Smooth muscle cell (in vitro differentiated cells): ENCODE measurements around the gene ADGRB3. TPM values are rescaled to one million over a fixed set of nuclear protein-coding genes. Genes with fewer than 3 reads are reported as not detected.

Source experiments
- DNase-seq: peaks from one replicate; lab custom pipeline; 2025; ENCODE audit not compliant: unreplicated experiment; lab: John Stamatoyannopoulos, UW
- H2AFZ ChIP-seq: fragments of 200-600 bp; sonication (generic); 2 replicates; pipeline ENCODE4 v1.6.0; 2016; ENCODE audit warnings: antibody characterized with exemption, low read depth, mild to moderate bottlenecking
- H3F3A ChIP-seq: fragments of 200-600 bp; sonication (generic); 2 replicates; pipeline ENCODE4 v1.6.0; 2017; ENCODE audit warnings: antibody characterized with exemption, low read depth
- H3K27ac ChIP-seq: fragments of 200-600 bp; sonication (generic); 2 replicates; pipeline ENCODE4 v1.5.1; 2016; ENCODE audit warnings: low read depth, mild to moderate bottlenecking
- H3K27me3 ChIP-seq: fragments of 200-600 bp; sonication (generic); 2 replicates; pipeline ENCODE4 v1.6.1; 2016; ENCODE audit warnings: low read depth, mild to moderate bottlenecking
- H3K36me3 ChIP-seq: fragments of 200-600 bp; sonication (generic); 2 replicates; pipeline ENCODE4 v1.5.1; 2016; ENCODE audit warnings: low read depth
- H3K4me1 ChIP-seq: fragments of 200-600 bp; sonication (generic); 2 replicates; pipeline ENCODE4 v1.5.1; 2016; ENCODE audit warnings: low read depth
- H3K4me2 ChIP-seq: fragments of 200-600 bp; sonication (generic); 2 replicates; pipeline ENCODE4 v1.6.0; 2016; ENCODE audit warnings: mild to moderate bottlenecking
- H3K4me3 ChIP-seq: fragments of 200-600 bp; sonication (generic); 2 replicates; pipeline ENCODE4 v1.5.1; 2016; ENCODE audit warnings: mild to moderate bottlenecking
- H3K79me2 ChIP-seq: fragments of 200-600 bp; sonication (generic); 2 replicates; pipeline ENCODE4 v1.6.0; 2016; ENCODE audit warnings: low read depth, mild to moderate bottlenecking
- H3K9ac ChIP-seq: fragments of 200-600 bp; sonication (generic); 2 replicates; pipeline ENCODE4 v1.6.0; 2016; ENCODE audit warnings: low read depth
- H3K9me3 ChIP-seq: fragments of 200-600 bp; sonication (generic); replicated peaks from 2 replicates; pipeline ENCODE4 v1.5.1; 2016; ENCODE audit warnings: low read depth
- H4K20me1 ChIP-seq: fragments of 200-600 bp; sonication (generic); 2 replicates; pipeline ENCODE4 v1.6.0; 2016; ENCODE audit warnings: low read depth
- CTCF ChIP-seq: fragments of 200-600 bp; sonication (generic); IDR thresholded peaks from 2 replicates; pipeline ENCODE4 v1.5.1; 2017; ENCODE audit warnings: borderline replicate concordance, mild to moderate bottlenecking, antibody characterized with exemption; ENCODE audit not compliant: insufficient read depth, poor library complexity, severe bottlenecking
- WGBS: methylation state at CpG from one replicate; pipeline ENCODE4 v1.1.7; 2016; ENCODE audit warnings: low lambda C conversion rate; 5-methylcytosine and 5-hydroxymethylcytosine counted together
- polyA plus RNA-seq: library from polyadenylated mRNA; unstranded; fragments of >200 nt; fragmentation: Nextera tagmentation; extraction: Ambion mirVana; gene quantifications from 2 replicates; pipeline ENCODE4 v1.2.1, GENCODE V29; 2016
- total RNA-seq: library from RNA; depleted of rRNA; stranded (reverse); fragments of >200 nt; gene quantifications from 2 replicates; pipeline ENCODE4 v1.2.3, GENCODE V29; 2014

The ADGRB3 gene
- total and polyA plus RNA-seq, 2 experiments from 2014 or later, result 0.34 to 0.63 TPM

- no peak for DNase-seq
- H4K20me1 ChIP-seq, result no peaks in the 10 kb centered on the region
- no peaks in the 10 kb centered on the region for H3K27me3 ChIP-seq
- H3K9me3 ChIP-seq, result no peaks in the 10 kb centered on the region
- H3K4me2 ChIP-seq, result no peak overlapping the region
- no peak overlapping the region for H2AFZ ChIP-seq
- no peaks in the 10 kb centered on the region for H3K4me1 ChIP-seq
- H3K27ac ChIP-seq, result no peak overlapping the region
- H3F3A ChIP-seq, result no peaks in the 10 kb centered on the region
- TF ChIP-seq CTCF, result no peak
- no peak overlapping the region for H3K4me3 ChIP-seq
- H3K9ac ChIP-seq, result no peak overlapping the region
- no peaks in the 10 kb centered on the region for H3K79me2 ChIP-seq
- H3K36me3 ChIP-seq, result no peaks in the 10 kb centered on the region
Observed at GRCh38 chr6:69314531-69314930, 679.4 kb downstream of the ADGRB3 start.

- Histone ChIP-seq H4K20me1 (no peaks in the 10 kb centered on the region), H3K9me3 (no peaks in the 10 kb centered on the region), H3K79me2 (no peaks in the 10 kb centered on the region), H3K36me3 (no peaks in the 10 kb centered on the region), H3K9ac (no peak overlapping the region), H3K4me1 (no peaks in the 10 kb centered on the region), H2AFZ (no peak overlapping the region), H3K4me3 (no peak overlapping the region), H3K4me2 (no peak overlapping the region), H3K27ac (no peak overlapping the region), H3K27me3 (no peaks in the 10 kb centered on the region), H3F3A (no peaks in the 10 kb centered on the region)
- TF ChIP-seq CTCF, result no peak
- WGBS, result 93% methylated on average over 2 of the region's 2 CpGs
- no peak for DNase-seq
Observed at GRCh38 chr6:69331886-69332285, 696.8 kb downstream of the ADGRB3 start.

- no peak overlapping the region for H3K9ac ChIP-seq
- H3K4me2 ChIP-seq, result no peak overlapping the region
- H3K9me3 ChIP-seq, result no peaks in the 10 kb centered on the region
- no peak overlapping the region for H3K27ac ChIP-seq
- no peaks in the 10 kb centered on the region for H3F3A ChIP-seq
- WGBS, result 79% methylated on average over 3 of the region's 3 CpGs
- TF ChIP-seq CTCF, result no peak
- no peak overlapping the region for H3K4me3 ChIP-seq
- H3K4me1 ChIP-seq, result no peaks in the 10 kb centered on the region
- no peak overlapping the region for H2AFZ ChIP-seq
- H3K27me3 ChIP-seq, result no peaks in the 10 kb centered on the region
- no peaks in the 10 kb centered on the region for H3K79me2 ChIP-seq
- DNase-seq, result no peak
- no peaks in the 10 kb centered on the region for H4K20me1 ChIP-seq
- no peaks in the 10 kb centered on the region for H3K36me3 ChIP-seq
Observed at GRCh38 chr6:69337311-69337710, 702.2 kb downstream of the ADGRB3 start.

DNA sequence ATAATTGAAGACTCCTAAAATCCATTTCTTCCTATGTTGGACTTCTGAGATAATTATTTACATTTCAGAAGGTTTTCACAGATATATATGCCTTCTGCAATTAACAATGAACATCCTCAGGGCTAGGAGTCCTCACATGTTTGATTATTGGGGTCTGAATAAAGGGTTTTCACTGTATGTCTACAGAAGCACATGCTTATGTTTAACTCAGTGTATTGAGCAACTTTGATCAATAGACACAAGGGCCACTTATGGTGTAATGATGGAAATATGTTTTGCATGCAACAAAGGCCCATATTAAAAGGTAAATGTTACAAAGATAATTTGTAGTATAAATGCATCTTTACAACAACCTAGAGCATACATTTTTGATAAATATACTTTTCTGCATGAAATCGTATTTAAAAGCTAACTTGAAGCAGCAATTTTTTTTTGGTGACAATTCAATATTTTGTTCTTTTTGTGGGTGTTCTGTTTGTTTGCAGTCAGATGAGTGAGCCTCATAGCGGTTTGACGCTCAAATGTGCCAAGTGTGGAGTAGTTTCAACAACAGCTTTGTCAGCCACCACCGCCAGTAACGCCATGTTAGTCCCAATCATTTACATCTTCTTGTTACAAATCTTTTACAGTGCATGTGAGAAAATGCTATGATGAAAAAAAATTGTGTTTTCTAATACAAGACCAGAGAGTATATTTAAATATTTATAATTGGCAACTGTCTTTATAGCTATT, 703.5 kb downstream of the ADGRB3 start:
- H3K9me3 ChIP-seq, result no peaks in the 10 kb centered on the region
- no peak for TF ChIP-seq CTCF
- no peaks in the 10 kb centered on the region for H3K27me3 ChIP-seq
- DNase-seq, result no peak
- no peaks in the 10 kb centered on the region for H3K36me3 ChIP-seq
- H2AFZ ChIP-seq, result no peak overlapping the region
- no peaks in the 10 kb centered on the region for H3K4me1 ChIP-seq
- H3K27ac ChIP-seq, result no peak overlapping the region
- H3K4me2 ChIP-seq, result no peak overlapping the region
- 95% methylated on average over 5 of the region's 5 CpGs for WGBS
- H3F3A ChIP-seq, result no peaks in the 10 kb centered on the region
- H4K20me1 ChIP-seq, result no peaks in the 10 kb centered on the region
- no peak overlapping the region for H3K4me3 ChIP-seq
- H3K79me2 ChIP-seq, result no peaks in the 10 kb centered on the region
- no peak overlapping the region for H3K9ac ChIP-seq
